ENCODE results near the gene FOXO1. TPM values are rescaled to one million over a fixed set of nuclear protein-coding genes. Genes with fewer than 3 reads are reported as not detected.

Gene FOXO1
- total and polyA plus RNA-seq, 9 of the 15 experiments (the other 6 are each of a cell fraction or from before 2014, with no cell fraction given) = 0.04 to 0.73 (median 0.20) TPM

DNA sequence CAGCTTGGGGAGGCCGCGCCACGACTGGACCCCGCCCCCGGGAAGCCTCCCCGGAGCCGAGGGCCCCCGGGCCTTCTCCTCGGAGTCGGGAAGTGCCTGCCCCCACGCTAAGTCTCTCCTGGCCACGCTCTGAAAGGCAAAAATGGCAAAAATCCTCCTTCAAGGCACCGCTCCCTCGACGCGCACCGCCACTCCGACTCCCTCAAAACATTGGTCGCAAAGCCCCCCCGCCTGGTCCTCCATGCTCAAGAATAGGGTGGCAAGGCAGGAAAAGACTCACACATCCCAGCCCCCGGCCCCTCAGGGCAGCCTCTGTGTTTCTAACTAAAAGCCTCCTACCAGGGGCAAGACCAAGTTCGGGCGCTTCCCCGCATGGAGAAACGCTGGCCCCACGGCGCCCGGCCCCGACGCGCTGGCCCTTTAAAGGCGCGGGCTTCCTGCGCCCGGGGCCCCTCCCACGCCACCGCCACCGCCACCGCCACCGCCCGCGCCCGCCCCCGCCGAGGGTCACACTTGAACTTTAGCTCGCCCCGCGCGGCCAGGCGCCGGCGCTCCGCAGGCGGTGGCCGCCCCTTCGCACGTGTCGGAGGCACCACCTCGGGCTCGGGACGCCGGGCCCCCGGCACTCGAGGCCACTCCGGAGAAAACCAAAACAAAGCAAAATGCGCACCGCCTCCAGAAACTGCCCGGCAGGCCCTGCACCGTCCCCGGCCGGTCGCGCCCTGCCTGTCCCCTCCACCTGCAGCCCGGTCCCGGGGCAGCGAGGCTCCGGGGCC lies 1.9 kb downstream of the FOXO1 start:
- Histone ChIP-seq H3K9me3 (replicated peaks; ENCODE audit: control insufficient read depth, insufficient read depth, low read depth, low read length) (no peaks in the 10 kb centered on the region), H3K27me3 (ENCODE audit: control insufficient read depth in 2 of 2, insufficient read depth in 2 of 2, low read length in 2 of 2) (peaks cover 0 to 12% of the 10 kb centered on the region in 2 experiments; a peak in 3 of 5 replicates), H4K20me1 (replicated peaks; ENCODE audit: control insufficient read depth, insufficient read depth, low read length) (no peaks in the 10 kb centered on the region), H3K27ac (ENCODE audit: extremely low read depth, low read depth, low read length) (no peak overlapping the region), H3K4me1 (replicated peaks in 1 of 2; ENCODE audit: control insufficient read depth in 2 of 2, insufficient read depth in 2 of 2, low read length in 2 of 2) (peaks cover 5 to 34% of the 10 kb centered on the region in 2 experiments; a peak in 3 of 5 replicates), H3K4me2 (ENCODE audit: insufficient read depth, low read length) (peak overlapping the region; percentile 49; the same call in 1 of the 2 replicates), H3K9ac (ENCODE audit: insufficient read depth in 1 of 2, low read depth in 2 of 2, low read length in 2 of 2) (peak overlapping the region in 1 of 2 experiments; percentile 84; a peak in 2 of 4 replicates), H3K4me3 (peak overlapping the region; percentile 37), H3K36me3 (ENCODE audit: control insufficient read depth, insufficient read depth, low read length) (no peaks in the 10 kb centered on the region), H3K9me1 (ENCODE audit: control insufficient read depth, insufficient read depth, low read length) (no peaks in the 10 kb centered on the region), H2AFZ (ENCODE audit: low read depth, low read length) (peak overlapping the region; percentile 76), H3K79me2 (ENCODE audit: control insufficient read depth, insufficient read depth, low read length) (no peaks in the 10 kb centered on the region)
- ChIA-PET POLR2A (no interaction called here), CTCF (ENCODE audit: low intra/inter-chr PET ratio) (no interaction called here)
- intact Hi-C loops (cut with micrococcal nuclease) = loop anchor here (5.0 kb wide), 1 partner anchor 113 kb away; no protein-coding TSS in a partner anchor
- FAIRE-seq (no peak), ATAC-seq (peak; percentile 50), DNase-seq (ENCODE audit: extremely low read depth in 1 of 4, low spot score in 3 of 4) (peak; percentile 50 to 57 (median 54))
- no TSS peak for BruUV-seq (replicated peaks)
- in situ Hi-C loops (cut with MboI) = no loop called here
- WGBS (ENCODE audit: insufficient coverage, low coverage, missing lambda C conversion rate) = 22% methylated on average over 22 of the region's 77 CpGs
- TF ChIP-seq CCNT2 (IDR thresholded peaks at IDR 0.05; ENCODE audit: borderline replicate concordance, extremely low read depth, insufficient read length, low read depth, low read length) (peak; percentile 11), CXXC5 (CRISPR knock-in tag; IDR thresholded peaks at IDR 0.05) (peak; percentile 54), ZNF79 (CRISPR knock-in tag; IDR thresholded peaks at IDR 0.05; ENCODE audit: low read depth) (no peak), POLR2G (IDR thresholded peaks at IDR 0.05; ENCODE audit: low read depth, low read length) (peak; percentile 48), ZNF740 (CRISPR knock-in tag; IDR thresholded peaks at IDR 0.05) (peak; percentile 74), ZNF740 (tag; IDR thresholded peaks at IDR 0.05) (no peak), HIVEP1 (CRISPR knock-in tag; IDR thresholded peaks at IDR 0.05) (no peak), ARID4B (CRISPR knock-in tag; IDR thresholded peaks at IDR 0.05) (0 out of 2 replicates have a peak, but pooled peaks have one; percentile 3)
- TF ChIP-seq, protein P1, sequence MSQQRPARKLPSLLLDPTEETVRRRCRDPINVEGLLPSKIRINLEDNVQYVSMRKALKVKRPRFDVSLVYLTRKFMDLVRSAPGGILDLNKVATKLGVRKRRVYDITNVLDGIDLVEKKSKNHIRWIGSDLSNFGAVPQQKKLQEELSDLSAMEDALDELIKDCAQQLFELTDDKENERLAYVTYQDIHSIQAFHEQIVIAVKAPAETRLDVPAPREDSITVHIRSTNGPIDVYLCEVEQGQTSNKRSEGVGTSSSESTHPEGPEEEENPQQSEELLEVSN (IDR thresholded peaks at IDR 0.05; ENCODE audit: borderline replicate concordance in 1 of 2, extremely low read depth in 1 of 2, insufficient read depth in 1 of 2, insufficient read length in 1 of 2, low read depth in 1 of 2, low read length in 1 of 2, poor library complexity in 1 of 2, severe bottlenecking in 1 of 2) = peak; percentile 59 to 95
- TF ChIP-seq, protein P2, sequence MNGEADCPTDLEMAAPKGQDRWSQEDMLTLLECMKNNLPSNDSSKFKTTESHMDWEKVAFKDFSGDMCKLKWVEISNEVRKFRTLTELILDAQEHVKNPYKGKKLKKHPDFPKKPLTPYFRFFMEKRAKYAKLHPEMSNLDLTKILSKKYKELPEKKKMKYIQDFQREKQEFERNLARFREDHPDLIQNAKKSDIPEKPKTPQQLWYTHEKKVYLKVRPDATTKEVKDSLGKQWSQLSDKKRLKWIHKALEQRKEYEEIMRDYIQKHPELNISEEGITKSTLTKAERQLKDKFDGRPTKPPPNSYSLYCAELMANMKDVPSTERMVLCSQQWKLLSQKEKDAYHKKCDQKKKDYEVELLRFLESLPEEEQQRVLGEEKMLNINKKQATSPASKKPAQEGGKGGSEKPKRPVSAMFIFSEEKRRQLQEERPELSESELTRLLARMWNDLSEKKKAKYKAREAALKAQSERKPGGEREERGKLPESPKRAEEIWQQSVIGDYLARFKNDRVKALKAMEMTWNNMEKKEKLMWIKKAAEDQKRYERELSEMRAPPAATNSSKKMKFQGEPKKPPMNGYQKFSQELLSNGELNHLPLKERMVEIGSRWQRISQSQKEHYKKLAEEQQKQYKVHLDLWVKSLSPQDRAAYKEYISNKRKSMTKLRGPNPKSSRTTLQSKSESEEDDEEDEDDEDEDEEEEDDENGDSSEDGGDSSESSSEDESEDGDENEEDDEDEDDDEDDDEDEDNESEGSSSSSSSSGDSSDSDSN (IDR thresholded peaks at IDR 0.05; ENCODE audit: borderline replicate concordance in 1 of 2, low read depth in 2 of 2, low read length in 2 of 2) = 0 out of 4 replicates have a peak, but pooled peaks of 1 of the 2 experiments have one; percentile 34
